Fibroblast of mammary gland (primary cell): Measurements from ENCODE around the gene SLC35F4.
"Not testable (repeated sequence)": the region's sequence is repeated elsewhere in the genome, so short reads cannot be mapped to it uniquely, and the experiment has no call there.

Source experiments
- DNase-seq: peaks from one replicate; pipeline ENCODE4 v3.0.0-alpha.2; 2010; ENCODE audit warnings: low read depth
- H3K4me3 ChIP-seq: 2 replicates; pipeline ENCODE4 v1.5.1; 2011; ENCODE audit warnings: low read depth, mild to moderate bottlenecking, low read length, moderate library complexity; ENCODE audit not compliant: control insufficient read depth
- CTCF ChIP-seq: conservative IDR thresholded peaks from 2 replicates; pipeline ENCODE4 v1.5.1; 2011; ENCODE audit warnings: low read depth, low read length, inconsistent platforms; ENCODE audit not compliant: control insufficient read depth, insufficient read depth

Gene SLC35F4

GRCh38 chr14:57709909-57710308, 156.0 kb downstream of the SLC35F4 start:
- H3K4me3 ChIP-seq = no peak overlapping the region
- no peak for TF ChIP-seq CTCF
- DNase-seq = no peak

- not testable (repeated sequence) for H3K4me3 ChIP-seq
Observed at GRCh38 chr14:57709086-57709485, 156.8 kb downstream of the SLC35F4 start.

GRCh38 chr14:57707219-57707618, 158.7 kb downstream of the SLC35F4 start:
- no peak for DNase-seq
- no peak for TF ChIP-seq CTCF
- H3K4me3 ChIP-seq = no peak overlapping the region

More at GRCh38 chr14:57709086-57709485, 156.8 kb downstream of the SLC35F4 start:
- not testable (repeated sequence) for DNase-seq

- DNase-seq = no peak
- no peak for TF ChIP-seq CTCF
- H3K4me3 ChIP-seq = no peak overlapping the region
Observed at GRCh38 chr14:57704763-57705162, 161.1 kb downstream of the SLC35F4 start.

- TF ChIP-seq CTCF = no peak
- no peak for DNase-seq
Observed at GRCh38 chr14:57699947-57700346, 165.9 kb downstream of the SLC35F4 start.

GRCh38 chr14:57692671-57693070, 173.2 kb downstream of the SLC35F4 start:
- peak; percentile 71 for TF ChIP-seq CTCF
- H3K4me3 ChIP-seq = no peak overlapping the region
- peak; percentile 78 for DNase-seq

More at GRCh38 chr14:57699947-57700346, 165.9 kb downstream of the SLC35F4 start:
- H3K4me3 ChIP-seq = no peak overlapping the region

GRCh38 chr14:57687416-57687815, 178.5 kb downstream of the SLC35F4 start:
- TF ChIP-seq CTCF = no peak
- H3K4me3 ChIP-seq = no peak overlapping the region
- DNase-seq = no peak
